MM.1S (cell line): ENCODE results near the gene ALDH5A1.

Experiments used
- CTCF ChIP-seq: fragments of 300-600 bp; sonication (generic); IDR thresholded peaks from 2 replicates; pipeline ENCODE4 v1.5.1; 2016; ENCODE audit warnings: antibody characterized with exemption, low read length, mixed read lengths
- EZH2 ChIP-seq: fragments of 300-600 bp; sonication (generic); optimal IDR thresholded peaks from 2 replicates; pipeline ENCODE3; 2017; ENCODE audit warnings: low read depth, mild to moderate bottlenecking, antibody characterized with exemption, low read length, mixed read lengths

GRCh38 chr6:24464253-24465038 is 30.3 kb upstream of the ALDH5A1 start:
- TF ChIP-seq CTCF (no peak), EZH2 (no peak)
